SK-N-SH (cell line): ENCODE data around the gene HRK.

ENCODE experiments used
- CTCF ChIP-seq: fragments of 200-600 bp; sonication (generic); IDR thresholded peaks from 2 replicates; pipeline ENCODE4 v1.6.1; 2017; ENCODE audit warnings: antibody characterized with exemption, mild to moderate bottlenecking, moderate library complexity
- IRF3 ChIP-seq: fragments of 150-350 bp; IDR thresholded peaks from 2 replicates; pipeline ENCODE4 v1.6.1; 2016; ENCODE audit warnings: mild to moderate bottlenecking, low read depth, low read length

- TF ChIP-seq CTCF = no peak
- no peak for TF ChIP-seq IRF3
Measured at GRCh38 chr12:116928504-116928903, 47.3 kb upstream of the HRK start.
